ENCODE measurements around the gene JOSD1. TPM values are rescaled to one million over a fixed set of nuclear protein-coding genes. Genes with fewer than 3 reads are reported as not detected.

JOSD1 gene
- polyA plus RNA-seq, 1 donor = 77.2 TPM

GRCh38 chr22:38733724-38734381, 33.1 kb upstream of the JOSD1 start:
- Histone ChIP-seq H3K9me3 (ENCODE audit: control insufficient read depth, low read depth, low read length) (no peaks in the 10 kb centered on the region), H3K27me3 (ENCODE audit: control insufficient read depth, insufficient read depth, low read length) (no peaks in the 10 kb centered on the region), H3K27ac (ENCODE audit: low read length) (peak overlapping the region; percentile 30), H3K4me1 (ENCODE audit: control insufficient read depth, insufficient read depth, low read length) (peaks cover 15% of the 10 kb centered on the region), H3K36me3 (ENCODE audit: control insufficient read depth, insufficient read depth, low read length) (peaks cover 92% of the 10 kb centered on the region), H3K4me3 (ENCODE audit: low read length) (no peak overlapping the region)
- no CpG with 5 or more reads among the region's 8 CpGs for WGBS (ENCODE audit: insufficient coverage, low lambda C conversion rate)
- peak in 1 of 2 donors; percentile 54 for DNase-seq

- peaks cover 15% of the 10 kb centered on the region for H3K4me1 ChIP-seq (ENCODE audit: control insufficient read depth, insufficient read depth, low read length)
- peak; percentile 25 to 52 for DNase-seq
- H3K27me3 ChIP-seq (ENCODE audit: control insufficient read depth, insufficient read depth, low read length) = no peaks in the 10 kb centered on the region
- no peaks in the 10 kb centered on the region for H3K9me3 ChIP-seq (ENCODE audit: control insufficient read depth, low read depth, low read length)
- WGBS (ENCODE audit: insufficient coverage, low lambda C conversion rate) = no CpG with 5 or more reads among the region's 4 CpGs
- no peak overlapping the region for H3K27ac ChIP-seq (ENCODE audit: low read length)
- peaks cover 92% of the 10 kb centered on the region for H3K36me3 ChIP-seq (ENCODE audit: control insufficient read depth, insufficient read depth, low read length)
- no peak overlapping the region for H3K4me3 ChIP-seq (ENCODE audit: low read length)
Measured at GRCh38 chr22:38733329-38733723, 32.6 kb upstream of the JOSD1 start.

- Histone ChIP-seq H3K36me3 (ENCODE audit: control insufficient read depth, insufficient read depth, low read length) (peaks cover 92% of the 10 kb centered on the region), H3K4me3 (ENCODE audit: low read length) (no peak overlapping the region), H3K9me3 (ENCODE audit: control insufficient read depth, low read depth, low read length) (no peaks in the 10 kb centered on the region), H3K27me3 (ENCODE audit: control insufficient read depth, insufficient read depth, low read length) (no peaks in the 10 kb centered on the region), H3K4me1 (ENCODE audit: control insufficient read depth, insufficient read depth, low read length) (peaks cover 15% of the 10 kb centered on the region), H3K27ac (ENCODE audit: low read length) (no peak overlapping the region)
- no CpG with 5 or more reads among the region's 13 CpGs for WGBS (ENCODE audit: insufficient coverage, low lambda C conversion rate)
- no peak for DNase-seq
Measured at GRCh38 chr22:38732251-38732815, 31.6 kb upstream of the JOSD1 start.

- Histone ChIP-seq H3K36me3 (ENCODE audit: control insufficient read depth, insufficient read depth, low read length) (peaks cover 92% of the 10 kb centered on the region), H3K27me3 (ENCODE audit: control insufficient read depth, insufficient read depth, low read length) (no peaks in the 10 kb centered on the region), H3K4me3 (ENCODE audit: low read length) (no peak overlapping the region), H3K4me1 (ENCODE audit: control insufficient read depth, insufficient read depth, low read length) (peaks cover 15% of the 10 kb centered on the region), H3K9me3 (ENCODE audit: control insufficient read depth, low read depth, low read length) (no peaks in the 10 kb centered on the region), H3K27ac (ENCODE audit: low read length) (no peak overlapping the region)
- no peak for DNase-seq
- no CpG with 5 or more reads among the region's 6 CpGs for WGBS (ENCODE audit: insufficient coverage, low lambda C conversion rate)
Measured at GRCh38 chr22:38731703-38732161, 31.0 kb upstream of the JOSD1 start.

GRCh38 chr22:38730411-38730871, 29.7 kb upstream of the JOSD1 start:
- H3K36me3 ChIP-seq (ENCODE audit: control insufficient read depth, insufficient read depth, low read length) = peaks cover 92% of the 10 kb centered on the region
- DNase-seq = no peak
- H3K27ac ChIP-seq (ENCODE audit: low read length) = no peak overlapping the region
- no peaks in the 10 kb centered on the region for H3K9me3 ChIP-seq (ENCODE audit: control insufficient read depth, low read depth, low read length)
- WGBS (ENCODE audit: insufficient coverage, low lambda C conversion rate) = no CpG with 5 or more reads among the region's 13 CpGs
- H3K4me3 ChIP-seq (ENCODE audit: low read length) = no peak overlapping the region
- peaks cover 15% of the 10 kb centered on the region for H3K4me1 ChIP-seq (ENCODE audit: control insufficient read depth, insufficient read depth, low read length)
- H3K27me3 ChIP-seq (ENCODE audit: control insufficient read depth, insufficient read depth, low read length) = no peaks in the 10 kb centered on the region

GRCh38 chr22:38729946-38730345, 29.2 kb upstream of the JOSD1 start:
- DNase-seq = no peak
- H3K27ac ChIP-seq (ENCODE audit: low read length) = no peak overlapping the region
- no peaks in the 10 kb centered on the region for H3K27me3 ChIP-seq (ENCODE audit: control insufficient read depth, insufficient read depth, low read length)
- H3K4me1 ChIP-seq (ENCODE audit: control insufficient read depth, insufficient read depth, low read length) = peaks cover 15% of the 10 kb centered on the region
- 90% methylated on average over 2 of the region's 6 CpGs for WGBS (ENCODE audit: insufficient coverage, low lambda C conversion rate)
- H3K9me3 ChIP-seq (ENCODE audit: control insufficient read depth, low read depth, low read length) = no peaks in the 10 kb centered on the region
- H3K36me3 ChIP-seq (ENCODE audit: control insufficient read depth, insufficient read depth, low read length) = peaks cover 92% of the 10 kb centered on the region
- H3K4me3 ChIP-seq (ENCODE audit: low read length) = no peak overlapping the region

- H3K9me3 ChIP-seq (ENCODE audit: control insufficient read depth, low read depth, low read length) = no peaks in the 10 kb centered on the region
- peaks cover 92% of the 10 kb centered on the region for H3K36me3 ChIP-seq (ENCODE audit: control insufficient read depth, insufficient read depth, low read length)
- no CpG with 5 or more reads among the region's 18 CpGs for WGBS (ENCODE audit: insufficient coverage, low lambda C conversion rate)
- no peak for DNase-seq
- peaks cover 11% of the 10 kb centered on the region for H3K4me1 ChIP-seq (ENCODE audit: control insufficient read depth, insufficient read depth, low read length)
- H3K27ac ChIP-seq (ENCODE audit: low read length) = no peak overlapping the region
- H3K27me3 ChIP-seq (ENCODE audit: control insufficient read depth, insufficient read depth, low read length) = no peaks in the 10 kb centered on the region
- H3K4me3 ChIP-seq (ENCODE audit: low read length) = no peak overlapping the region
Measured at GRCh38 chr22:38728871-38729796, 28.4 kb upstream of the JOSD1 start.

- DNase-seq = no peak
- no peaks in the 10 kb centered on the region for H3K4me1 ChIP-seq (ENCODE audit: control insufficient read depth, insufficient read depth, low read length)
- no peaks in the 10 kb centered on the region for H3K9me3 ChIP-seq (ENCODE audit: control insufficient read depth, low read depth, low read length)
- H3K4me3 ChIP-seq (ENCODE audit: low read length) = no peak overlapping the region
- H3K27me3 ChIP-seq (ENCODE audit: control insufficient read depth, insufficient read depth, low read length) = no peaks in the 10 kb centered on the region
- peaks cover 95% of the 10 kb centered on the region for H3K36me3 ChIP-seq (ENCODE audit: control insufficient read depth, insufficient read depth, low read length)
- no peak overlapping the region for H3K27ac ChIP-seq (ENCODE audit: low read length)
- no CpG with 5 or more reads among the region's 15 CpGs for WGBS (ENCODE audit: insufficient coverage, low lambda C conversion rate)
Measured at GRCh38 chr22:38727530-38728451, 27.0 kb upstream of the JOSD1 start.

- WGBS (ENCODE audit: insufficient coverage, low lambda C conversion rate) = no CpG with 5 or more reads among the region's 12 CpGs
- Histone ChIP-seq H3K4me3 (ENCODE audit: low read length) (no peak overlapping the region), H3K27me3 (ENCODE audit: control insufficient read depth, insufficient read depth, low read length) (no peaks in the 10 kb centered on the region), H3K36me3 (ENCODE audit: control insufficient read depth, insufficient read depth, low read length) (peaks cover 99% of the 10 kb centered on the region), H3K4me1 (ENCODE audit: control insufficient read depth, insufficient read depth, low read length) (no peaks in the 10 kb centered on the region), H3K9me3 (ENCODE audit: control insufficient read depth, low read depth, low read length) (no peaks in the 10 kb centered on the region), H3K27ac (ENCODE audit: low read length) (no peak overlapping the region)
- no peak for DNase-seq
Measured at GRCh38 chr22:38727123-38727522, 26.4 kb upstream of the JOSD1 start.

All from large intestine (tissue), 3 donors.